ENCODE data around the gene TTC6. TPM values are rescaled to one million over a fixed set of nuclear protein-coding genes. Genes with fewer than 3 reads are reported as not detected.
"Not testable (repeated sequence)": the region's sequence is repeated elsewhere in the genome, so short reads cannot be mapped to it uniquely, and the experiment has no call there.

Gene TTC6, protein sequence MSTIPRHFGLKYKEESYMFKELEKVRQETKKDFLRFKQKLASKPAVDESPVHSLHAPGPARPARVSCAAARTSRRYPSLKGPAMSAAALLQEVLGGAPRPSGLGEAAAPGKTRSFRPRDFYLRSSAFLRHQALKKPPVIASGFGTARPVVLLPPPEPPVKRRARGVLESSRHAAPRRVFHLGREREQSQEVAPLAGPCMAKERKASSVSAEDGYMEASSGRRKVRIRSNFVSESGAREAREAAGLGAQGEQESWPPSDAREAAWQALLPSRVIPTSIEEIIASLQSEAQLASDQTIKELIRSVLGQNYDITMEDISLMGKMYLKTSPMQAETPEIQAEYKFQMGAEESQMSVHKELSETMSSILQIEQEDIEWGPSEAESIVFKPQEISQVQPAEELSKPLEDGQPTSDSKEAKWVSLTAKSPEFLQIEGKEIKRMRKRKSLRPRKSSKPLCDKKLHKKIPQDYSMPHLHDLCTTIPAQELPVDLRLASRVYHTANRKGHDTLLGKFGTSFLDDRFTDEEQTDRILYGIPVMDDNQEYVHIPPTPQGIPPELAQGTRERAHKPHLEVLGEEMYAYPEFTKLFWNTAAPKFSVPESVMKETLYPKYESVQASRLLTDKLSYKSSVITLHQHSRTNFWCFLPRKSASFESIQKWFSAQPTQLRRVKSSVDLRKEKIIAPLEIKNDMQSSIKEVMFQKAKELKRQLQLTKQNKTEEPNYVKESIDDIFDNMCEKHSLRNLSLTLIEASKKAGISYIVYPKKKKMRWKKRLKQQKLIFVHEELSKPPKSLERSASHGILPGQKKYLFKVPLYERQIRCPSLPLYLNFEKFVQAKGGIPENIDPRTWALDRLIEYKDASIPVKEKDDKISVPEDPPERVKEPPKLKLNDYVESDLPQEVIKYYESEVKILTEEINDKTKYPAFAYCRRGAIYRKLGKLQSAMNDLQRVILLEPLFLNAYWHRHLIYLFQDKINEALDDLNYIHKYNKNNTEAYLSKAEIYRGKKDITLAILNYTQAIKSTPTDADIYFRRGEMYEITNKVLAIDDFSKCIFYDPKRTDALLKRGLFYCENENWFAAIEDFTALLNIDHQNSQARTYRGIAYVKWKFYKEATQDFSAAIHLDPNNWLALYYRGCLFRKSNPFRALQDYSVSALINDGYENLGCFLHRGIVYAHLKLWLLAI (N-terminal part only)
- under 1 TPM; 0.12 to 0.66 (median 0.32) TPM for polyA plus RNA-seq (ENCODE audit: insufficient read length in 4 of 4)

DNA sequence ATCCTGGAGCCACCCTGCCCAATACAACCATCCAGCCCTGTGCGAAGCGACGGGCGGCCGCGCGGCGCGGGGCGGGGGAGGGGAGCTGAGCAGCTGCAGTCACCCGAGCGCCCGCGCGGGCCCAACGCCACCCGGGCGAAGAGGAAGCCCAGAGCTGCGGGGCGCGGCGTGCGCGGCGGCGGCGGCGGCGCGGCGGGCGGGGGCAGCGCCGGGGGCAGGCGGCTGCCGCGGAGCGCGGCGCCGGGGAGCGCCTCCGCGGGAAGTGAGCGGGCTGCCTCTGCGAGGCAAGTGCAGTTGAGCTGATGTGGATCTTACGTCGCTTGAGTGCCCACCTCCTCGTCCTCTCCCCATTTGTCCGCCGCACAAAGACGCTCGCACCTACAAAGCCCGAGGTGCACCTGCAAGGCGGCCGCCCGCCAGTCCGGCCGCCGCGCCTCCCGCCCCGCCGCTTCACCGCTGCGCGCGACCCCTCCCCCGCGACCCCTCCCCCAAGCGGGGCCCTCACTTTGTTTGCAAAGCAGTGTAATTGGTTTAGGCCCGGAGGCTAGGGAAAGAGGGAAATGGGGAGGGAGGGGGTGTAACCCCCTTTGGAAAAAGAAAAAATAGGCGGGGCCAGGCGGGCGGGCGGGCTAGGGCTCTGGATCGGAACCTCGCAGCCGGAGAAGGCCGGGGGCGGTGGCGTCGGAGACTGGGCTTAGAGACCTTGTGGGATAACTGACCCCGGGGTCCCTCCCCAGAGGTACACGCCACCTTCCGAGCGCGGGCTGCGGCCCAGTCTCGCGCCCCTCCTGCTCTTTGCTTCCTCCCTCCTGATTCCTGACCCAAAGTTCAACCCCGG, at the start of gene TTC6, which contains the start of gene FOXA1:
TTC6 (plus strand) TSS at position 659 of the 838 bp plus-strand sequence. CDS start 26,436 bp downstream, outside the sequence.
FOXA1 (minus strand) TSS at position 279 of the 838 bp plus-strand sequence; CDS start at position 2, 277 bp downstream.
- no peak for DNase-seq (ENCODE audit: low read depth in 4 of 4, low spot score in 3 of 4)

DNA sequence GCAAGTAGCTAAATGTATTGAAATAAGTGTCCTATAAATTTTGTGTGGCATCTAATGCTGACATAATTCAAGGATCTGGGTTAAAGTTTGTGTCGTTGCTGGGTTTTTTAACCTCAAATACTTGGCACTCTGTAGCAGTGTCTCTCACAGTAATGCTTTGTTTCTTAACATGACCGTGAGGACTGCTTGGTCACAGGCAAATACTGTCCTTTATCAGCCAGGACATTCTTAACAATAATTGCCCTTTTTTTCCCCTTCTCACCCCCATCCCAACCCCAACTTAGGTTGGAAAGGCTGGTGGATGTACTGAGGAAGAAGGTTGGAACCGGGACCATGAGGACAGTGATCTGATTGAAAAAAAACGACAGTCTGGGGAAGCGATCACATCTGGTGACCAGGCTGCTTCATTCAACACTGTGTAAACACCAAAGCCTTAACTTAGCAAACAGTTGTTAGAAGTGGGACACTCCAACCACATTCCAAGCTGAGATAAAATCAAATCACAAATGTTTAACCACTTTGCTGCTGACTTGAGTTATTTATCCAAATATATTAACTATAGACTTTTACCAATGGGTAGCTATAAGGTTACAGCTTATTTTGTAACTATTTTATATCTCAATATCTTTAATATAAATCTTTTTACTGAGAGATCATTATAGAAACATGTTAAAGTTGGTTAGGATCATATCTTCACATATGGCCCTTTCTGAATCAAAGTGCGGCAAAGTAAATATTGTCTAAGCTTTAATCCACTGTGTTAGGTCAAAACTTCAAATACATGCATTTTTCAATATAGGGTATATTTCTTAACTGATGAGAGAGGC, 48.6 kb upstream of the TTC6 start:
- DNase-seq (ENCODE audit: low read depth in 4 of 4, low spot score in 3 of 4), result no peak

DNA sequence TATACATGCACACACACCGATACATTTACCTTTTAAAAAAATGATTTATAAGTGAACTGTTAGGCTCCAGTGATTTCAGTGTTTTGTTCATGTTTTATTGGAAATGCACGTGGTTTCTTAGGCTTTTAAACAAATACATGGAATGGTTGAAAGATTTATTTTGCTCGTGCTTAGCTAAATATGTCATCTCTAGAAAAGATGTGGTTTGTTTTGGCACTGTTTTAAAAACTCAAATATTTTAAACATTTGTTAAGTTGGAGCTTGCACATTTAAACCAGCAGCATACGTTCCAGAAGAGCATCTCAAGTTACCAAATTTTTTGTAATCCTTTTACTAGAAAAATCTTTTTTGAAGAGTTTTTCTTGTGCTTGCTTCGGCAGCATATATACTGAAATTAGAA, 44.9 kb upstream of the TTC6 start:
- DNase-seq (ENCODE audit: low read depth in 4 of 4, low spot score in 3 of 4), result no peak

DNA sequence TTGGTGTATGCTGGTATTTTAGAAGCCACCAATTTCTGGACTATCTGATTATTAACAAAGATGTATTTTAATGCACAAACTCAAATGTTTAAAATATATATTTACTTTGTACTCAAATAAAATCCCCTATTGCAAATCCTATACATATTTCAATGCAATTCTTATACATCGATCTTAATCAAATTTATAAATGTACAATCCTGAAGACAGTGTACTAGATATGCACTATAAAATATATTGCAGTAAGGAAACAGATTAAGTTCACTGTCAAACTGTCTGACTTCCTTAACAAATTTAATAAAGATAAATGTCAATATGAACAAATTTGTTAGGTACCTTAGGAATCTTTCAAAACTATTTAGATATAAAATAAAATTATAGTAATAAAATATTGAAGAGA, 44.3 kb upstream of the TTC6 start:
- DNase-seq (ENCODE audit: low read depth in 4 of 4, low spot score in 3 of 4), result no peak

DNA sequence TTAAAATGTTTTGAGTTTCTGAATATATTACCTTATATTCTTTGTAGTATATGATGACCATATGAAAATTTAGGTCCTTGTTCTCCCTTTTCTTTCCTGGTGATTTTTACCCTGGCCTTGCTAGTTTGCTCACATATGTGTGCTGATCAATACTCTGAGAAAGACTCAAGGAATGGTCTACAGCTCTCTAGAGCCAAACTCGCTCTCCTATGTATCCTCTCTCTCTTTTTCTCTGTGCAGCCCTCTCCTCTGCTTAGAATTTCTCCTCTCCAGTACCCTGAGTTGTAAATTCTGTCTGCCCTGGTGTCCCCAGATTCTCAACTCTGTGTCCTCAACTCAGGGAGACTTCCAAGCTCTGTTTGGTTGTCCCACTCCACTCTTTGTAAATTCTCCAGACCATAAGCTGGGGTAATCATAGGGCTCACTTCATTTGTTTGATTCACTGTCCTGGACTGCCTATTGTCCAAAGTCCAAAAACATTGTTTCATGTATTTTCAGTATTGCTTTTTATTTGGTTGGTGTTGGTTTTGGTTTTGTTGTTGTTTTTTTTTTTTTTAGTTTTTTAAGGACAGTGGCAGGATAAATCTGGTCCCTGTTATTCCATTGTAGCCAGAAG, 41.4 kb upstream of the TTC6 start:
- no peak for DNase-seq (ENCODE audit: low read depth in 4 of 4, low spot score in 3 of 4)

DNA sequence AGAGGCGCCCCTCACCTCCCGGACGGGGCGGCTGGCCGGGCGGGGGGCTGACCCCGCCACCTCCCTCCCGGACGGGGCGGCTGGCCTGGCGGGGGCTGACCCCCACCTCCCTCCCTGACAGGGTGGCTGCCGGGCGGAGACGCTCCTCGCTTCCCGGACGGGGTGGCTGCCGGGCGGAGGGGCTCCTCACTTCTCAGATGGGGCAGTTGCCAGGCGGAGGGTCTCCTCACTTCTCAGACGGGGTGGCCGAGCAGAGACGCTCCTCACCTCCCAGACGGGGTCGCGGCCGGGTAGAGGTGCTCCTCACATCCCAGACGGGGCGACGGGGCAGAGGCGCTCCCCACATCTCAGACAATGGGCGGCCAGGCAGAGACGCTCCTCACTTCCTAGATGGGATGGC, 39.8 kb upstream of the TTC6 start:
- DNase-seq (ENCODE audit: low read depth in 4 of 4, low spot score in 3 of 4), result not testable (repeated sequence)

DNA sequence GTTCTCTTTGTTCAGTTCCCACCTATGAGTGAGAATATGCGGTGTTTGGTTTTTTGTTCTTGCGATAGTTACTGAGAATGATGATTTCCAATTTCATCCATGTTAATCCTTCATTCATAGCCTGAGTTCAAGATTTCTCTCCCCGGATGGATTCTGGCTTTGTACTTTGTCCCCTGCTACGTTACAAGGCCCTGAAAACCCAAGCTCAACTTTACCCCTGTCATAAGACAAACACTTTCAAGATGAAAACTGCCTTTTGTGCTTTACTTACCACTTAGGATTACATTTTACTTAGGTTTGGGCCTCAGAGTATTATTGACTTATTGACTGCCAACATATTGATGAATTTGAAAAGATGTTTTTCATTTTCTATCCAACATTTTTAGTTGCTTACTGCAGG, 36.7 kb upstream of the TTC6 start:
- DNase-seq (ENCODE audit: low read depth in 4 of 4, low spot score in 3 of 4), result no peak

DNA sequence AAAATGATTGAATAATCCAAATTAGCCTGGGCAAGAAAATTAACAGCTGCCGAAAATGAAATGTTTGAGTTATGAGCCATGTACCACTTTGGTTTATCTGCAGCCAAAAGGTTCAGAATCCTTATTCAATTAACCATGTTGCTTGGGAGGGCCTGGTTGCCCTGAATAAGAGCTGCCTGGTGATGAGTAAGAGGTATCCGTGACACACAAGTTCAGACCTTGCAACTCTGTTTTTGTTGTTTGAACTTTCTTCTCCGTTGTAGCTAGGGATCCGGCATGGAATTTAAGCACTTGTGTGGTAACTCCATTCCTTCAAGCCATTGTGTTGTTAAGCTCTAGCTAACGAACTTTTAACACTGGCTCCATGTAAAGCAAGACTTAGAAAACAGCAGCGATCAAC, 36.0 kb upstream of the TTC6 start:
- DNase-seq (ENCODE audit: low read depth in 4 of 4, low spot score in 3 of 4), result no peak

DNA sequence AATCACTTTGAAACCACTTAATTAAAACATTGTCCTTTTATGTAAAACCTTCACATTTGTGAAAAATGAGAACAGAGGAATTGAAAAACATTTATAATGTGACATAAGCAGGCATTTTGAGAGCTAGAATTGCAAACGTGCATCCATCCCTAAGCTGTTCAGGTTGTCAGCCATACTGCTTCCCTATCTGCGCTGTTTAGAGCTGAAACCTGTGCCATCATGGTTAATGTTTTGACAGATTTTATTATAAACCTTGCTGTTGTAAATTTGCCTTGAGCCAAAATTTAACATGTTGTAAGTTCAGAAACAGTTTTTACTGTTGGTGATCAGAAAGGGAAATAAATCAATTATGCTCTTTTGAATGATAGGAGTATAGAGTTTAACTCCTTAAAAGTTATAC, 32.2 kb upstream of the TTC6 start:
- no peak for DNase-seq (ENCODE audit: low read depth in 4 of 4, low spot score in 3 of 4)

DNA sequence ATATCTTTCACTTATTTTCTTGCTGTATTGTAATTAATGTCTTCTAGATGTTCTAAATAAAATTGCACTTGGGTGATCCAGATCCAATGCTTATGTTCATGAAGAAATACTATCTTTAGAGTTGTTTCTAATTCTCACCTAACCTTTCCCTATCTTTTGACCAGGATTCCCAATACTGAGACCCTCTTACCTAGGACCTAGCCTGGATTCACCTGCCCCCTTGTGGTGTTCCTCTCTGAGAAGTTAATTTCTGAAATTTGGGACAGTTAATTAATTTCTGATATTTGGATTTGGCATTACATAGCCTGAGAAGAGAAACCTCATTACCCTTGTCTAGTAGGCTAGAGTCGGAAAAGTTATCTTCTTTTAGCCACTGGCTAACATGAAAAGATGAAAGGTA, 29.9 kb upstream of the TTC6 start:
- DNase-seq (ENCODE audit: low read depth in 4 of 4, low spot score in 3 of 4), result no peak

DNA sequence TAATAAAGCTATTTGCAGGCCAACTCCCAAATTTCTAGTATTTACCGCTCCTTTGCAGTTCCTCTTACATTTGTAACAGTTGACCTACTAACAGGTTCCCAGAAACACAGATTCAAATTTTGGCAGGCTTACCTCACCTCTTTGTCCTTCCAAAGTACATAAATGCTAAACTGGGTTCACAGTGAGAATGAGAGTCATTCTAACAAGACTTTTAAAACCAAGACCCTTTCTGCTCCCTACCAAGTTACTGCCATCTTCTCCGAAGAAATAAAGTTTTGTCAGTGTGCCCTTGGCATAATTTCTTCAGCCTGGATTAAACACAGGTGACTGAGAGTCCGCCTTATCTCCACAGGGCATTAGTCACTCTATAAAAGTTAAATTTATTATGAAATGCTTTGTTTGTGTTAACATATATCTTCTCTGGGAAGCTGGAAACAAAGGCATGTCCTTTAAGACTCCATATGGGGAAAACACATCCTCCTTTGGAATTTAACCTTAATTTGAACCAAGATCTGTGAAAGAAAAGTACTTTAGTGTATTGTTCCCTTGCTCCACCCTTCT, 28.5 kb upstream of the TTC6 start:
- no peak for DNase-seq (ENCODE audit: low read depth in 4 of 4, low spot score in 3 of 4)

DNA sequence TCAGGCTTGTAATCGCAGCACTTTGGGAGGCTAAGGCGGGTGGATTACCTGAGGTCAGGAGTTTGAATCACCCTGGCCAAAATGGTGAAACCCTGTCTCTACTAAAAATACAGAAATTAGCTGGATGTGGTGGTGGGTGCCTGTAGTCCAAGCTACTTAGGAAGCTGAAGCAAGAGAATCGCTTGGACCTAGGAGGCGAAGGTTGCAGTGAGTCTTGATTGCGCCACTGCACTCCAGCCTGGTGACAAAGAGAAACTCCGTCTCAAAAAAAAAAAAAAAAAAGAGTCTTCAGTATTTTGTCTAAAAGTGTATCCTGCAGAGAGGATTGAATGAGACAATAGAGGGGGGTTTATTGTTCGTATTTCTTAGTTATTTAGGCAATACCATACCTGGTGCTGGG, 25.7 kb upstream of the TTC6 start:
- DNase-seq (ENCODE audit: low read depth in 4 of 4, low spot score in 3 of 4), result no peak

DNA sequence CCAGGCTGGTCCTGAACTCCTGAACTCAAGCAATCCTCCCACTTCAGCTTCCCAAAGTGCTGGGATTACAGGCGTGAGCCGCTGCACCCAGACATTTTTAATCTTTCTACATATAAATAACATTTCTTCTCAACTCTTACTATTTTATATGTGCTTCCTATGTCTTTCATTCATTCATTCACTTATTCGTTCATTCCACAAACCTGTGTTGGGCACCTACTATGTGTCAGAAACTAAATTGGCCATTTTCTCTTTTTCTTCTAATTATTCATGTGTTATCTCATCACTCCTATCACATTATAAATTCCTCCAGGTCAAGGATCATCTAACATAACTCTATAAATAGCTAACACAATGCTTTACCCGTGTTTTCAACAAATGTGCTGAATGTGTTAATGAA, 24.0 kb upstream of the TTC6 start:
- no peak for DNase-seq (ENCODE audit: low read depth in 4 of 4, low spot score in 3 of 4)

DNA sequence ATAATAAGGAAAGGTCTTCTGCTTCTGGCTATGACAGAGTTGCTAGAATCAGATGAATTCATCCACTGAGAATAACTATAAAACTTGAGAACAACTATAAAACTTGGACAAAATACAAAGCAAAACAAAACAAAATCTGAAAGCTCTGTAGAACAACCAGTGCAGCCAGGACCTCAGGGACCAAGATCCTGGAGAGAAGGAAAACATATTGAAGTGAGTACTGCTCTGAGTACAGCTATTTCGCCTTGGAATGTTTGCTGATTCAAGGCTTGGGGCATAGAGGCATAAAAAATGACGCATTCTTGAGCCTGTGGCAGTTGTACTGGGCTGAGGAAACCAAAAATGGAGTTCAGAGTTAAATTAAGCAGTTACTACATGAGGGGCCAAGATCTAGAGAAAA, 22.1 kb upstream of the TTC6 start:
- DNase-seq (ENCODE audit: low read depth in 4 of 4, low spot score in 3 of 4), result no peak

DNA sequence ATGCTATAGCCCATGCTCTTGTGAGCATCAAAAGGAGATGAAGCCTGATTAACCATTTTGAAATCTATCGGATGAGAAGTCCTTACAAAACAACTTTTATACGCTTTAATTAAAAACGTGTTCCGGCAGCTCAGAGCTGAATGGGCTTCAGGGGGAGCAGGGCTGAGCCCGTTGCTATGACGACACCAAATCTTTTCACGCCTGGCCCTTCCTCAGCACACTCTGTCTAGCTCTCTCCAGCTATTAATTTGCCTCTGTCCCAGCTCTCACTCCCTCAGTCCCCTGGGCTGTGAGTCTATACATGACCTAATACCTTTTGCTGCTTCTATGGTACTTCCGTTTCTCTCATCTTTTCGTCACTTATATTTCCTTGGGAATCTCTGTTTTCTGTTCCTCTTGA, 16.2 kb upstream of the TTC6 start:
- no peak for DNase-seq (ENCODE audit: low read depth in 4 of 4, low spot score in 3 of 4)

DNA sequence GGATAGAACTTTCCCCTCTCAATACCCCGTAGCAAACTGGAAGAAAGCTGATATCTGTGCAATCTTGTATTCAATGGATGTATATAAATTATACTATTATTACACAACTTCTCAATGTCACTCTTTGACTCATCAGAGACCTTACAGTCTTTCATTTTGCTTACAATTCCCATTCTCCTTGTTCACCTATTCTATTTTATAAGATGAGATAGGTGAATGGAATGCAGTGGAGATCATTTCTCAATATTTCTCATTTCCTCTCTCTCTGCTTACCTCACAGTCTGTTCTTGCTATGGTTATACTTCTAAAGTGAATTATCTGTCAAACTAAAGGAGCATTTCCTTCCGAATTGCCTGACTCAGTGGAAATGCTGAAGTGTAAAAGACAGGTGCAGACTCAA, 15.3 kb upstream of the TTC6 start:
- no peak for DNase-seq (ENCODE audit: low read depth in 4 of 4, low spot score in 3 of 4)

DNA sequence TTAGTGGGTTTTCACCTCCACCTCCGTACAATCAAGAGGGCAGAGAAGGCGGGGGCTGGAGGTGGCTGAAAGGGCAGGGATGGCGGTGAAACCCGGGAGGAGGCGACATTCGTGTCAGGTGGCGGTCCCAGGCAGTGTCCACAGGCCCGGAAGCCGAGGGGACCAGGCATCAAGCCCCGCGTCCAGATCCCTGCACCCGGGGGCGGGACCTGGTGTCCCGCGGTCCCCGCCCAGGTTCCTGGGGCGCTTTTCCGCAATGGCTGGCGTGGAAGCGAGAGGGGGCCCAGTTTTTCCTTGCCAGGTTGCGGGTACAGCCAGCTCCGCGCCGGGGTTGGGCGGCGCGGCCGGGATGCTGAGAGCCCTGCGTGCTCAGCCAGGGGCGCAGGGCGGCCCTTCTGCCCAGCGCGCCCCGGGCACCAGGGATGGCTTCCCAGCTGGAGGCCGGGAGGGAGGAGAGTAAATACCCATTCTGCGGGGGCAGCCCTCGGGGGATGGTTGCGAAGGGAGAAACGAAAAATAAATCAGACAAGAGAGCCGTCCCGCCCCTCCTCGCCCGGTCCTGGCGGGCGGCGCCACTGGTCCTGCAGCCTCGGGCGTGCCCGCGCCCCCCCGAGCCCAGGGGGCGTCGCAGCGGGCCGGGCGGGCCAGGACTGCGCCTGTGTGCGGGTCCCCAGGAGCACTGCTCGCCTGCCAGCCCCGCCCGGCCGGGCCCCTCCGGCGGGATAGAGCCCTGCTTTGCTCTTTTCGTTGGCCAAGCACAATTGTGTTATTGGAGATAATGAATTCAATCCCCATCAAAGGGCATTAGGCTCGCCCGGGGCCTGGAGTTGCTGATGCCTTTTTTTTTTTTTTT, 11.8 kb upstream of the TTC6 start:
- no peak for DNase-seq (ENCODE audit: low read depth in 4 of 4, low spot score in 3 of 4)

Measured in right renal pelvis (tissue), 4 donors.